Stimulated activated CD8-positive, alpha-beta memory T cell treated with anti-CD3 and anti-CD28 coated beads, Interleukin-7, amount 100 ng/mL, for 4 hours (primary cell): ENCODE measurements around the gene BOK.

Source experiments
- DNase-seq, 2 donors: peaks; one replicate each; pipeline ENCODE4 v3.0.0-alpha.2; 2020; ENCODE audit warnings: low read depth in 2 of 2

Gene BOK

GRCh38 chr2:241619597-241620418 lies 61.3 kb downstream of the BOK start:
- no peak for DNase-seq

DNA sequence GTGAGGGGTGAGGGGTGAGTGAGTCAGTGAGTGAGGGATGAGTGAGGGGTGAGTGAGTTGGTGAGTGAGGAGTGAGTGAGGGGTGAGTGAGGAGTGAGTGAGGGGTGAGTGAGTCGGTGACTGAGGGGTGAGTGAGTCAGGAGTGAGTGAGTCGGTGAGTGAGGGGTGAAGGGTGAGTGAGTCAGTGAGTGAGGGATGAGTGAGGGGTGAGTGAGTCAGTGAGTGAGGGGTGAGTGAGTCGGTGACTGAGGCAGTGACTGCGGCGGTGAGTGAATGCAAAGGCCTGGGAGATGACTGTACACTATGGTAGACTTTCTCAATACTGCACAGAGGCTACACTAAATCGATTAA lies 61.8 kb downstream of the BOK start:
- DNase-seq: peak; percentile 28 to 47
